OCI-LY1 (cell line): ENCODE measurements around the gene GPN2.

Source experiments
- H2AFZ ChIP-seq: fragments of 200-600 bp; sonication (generic), shearing (Covaris generic); 2 replicates; pipeline ENCODE4 v1.6.0; 2014; ENCODE audit warnings: antibody characterized with exemption, mild to moderate bottlenecking, low read length
- H3F3A ChIP-seq: fragments of 200-600 bp; sonication (generic), shearing (Covaris generic); 2 replicates; pipeline ENCODE4 v1.6.0; 2014; ENCODE audit warnings: mild to moderate bottlenecking, antibody characterized with exemption, low read length, moderate library complexity; ENCODE audit not compliant: insufficient read depth
- H3K27ac ChIP-seq: fragments of 200-600 bp; sonication (generic); 2 replicates; pipeline ENCODE4 v1.5.1; 2014; ENCODE audit warnings: low read length, mixed run types, mild to moderate bottlenecking, low read depth; ENCODE audit not compliant: poor library complexity, severe bottlenecking
- H3K27me3 ChIP-seq: fragments of 200-600 bp; sonication (generic); 2 replicates; pipeline ENCODE4 v1.6.0; 2014; ENCODE audit warnings: antibody characterized with exemption, mild to moderate bottlenecking, low read length, moderate library complexity; ENCODE audit not compliant: insufficient read depth
- H3K36me3 ChIP-seq: fragments of 200-600 bp; sonication (generic); 2 replicates; pipeline ENCODE4 v1.6.1; 2014; ENCODE audit warnings: mild to moderate bottlenecking, antibody characterized with exemption, low read length, moderate library complexity, mixed read lengths; ENCODE audit not compliant: insufficient read depth
- H3K4me1 ChIP-seq: fragments of 200-600 bp; sonication (generic); 2 replicates; pipeline ENCODE4 v1.5.1; 2014; ENCODE audit warnings: mild to moderate bottlenecking, low read length, moderate library complexity; ENCODE audit not compliant: insufficient read depth, severe bottlenecking
- H3K4me2 ChIP-seq: fragments of 200-600 bp; sonication (generic), shearing (Covaris generic); 2 replicates; pipeline ENCODE4 v1.6.1; 2014; ENCODE audit warnings: low read length
- H3K4me3 ChIP-seq: fragments of 200-600 bp; sonication (generic); 2 replicates; pipeline ENCODE4 v1.5.1; 2014; ENCODE audit warnings: low read length, low read depth, mild to moderate bottlenecking, mixed read lengths; ENCODE audit not compliant: poor library complexity, severe bottlenecking
- H3K79me2 ChIP-seq: fragments of 200-600 bp; shearing (Covaris generic); 2 replicates; pipeline ENCODE4 v1.6.1; 2016; ENCODE audit warnings: mixed run types, low read length, mixed read lengths; ENCODE audit not compliant: insufficient read depth
- H3K9ac ChIP-seq: fragments of 200-600 bp; sonication (generic), shearing (Covaris generic); 2 replicates; pipeline ENCODE4 v1.6.1; 2014; ENCODE audit warnings: mild to moderate bottlenecking, low read length, mixed read lengths
- H3K9me2 ChIP-seq: fragments of 200-600 bp; sonication (generic), shearing (Covaris generic); 2 replicates; pipeline ENCODE4 v1.6.1; 2014; ENCODE audit warnings: low read depth, mild to moderate bottlenecking, low read length, mixed read lengths
- H3K9me3 ChIP-seq: fragments of 200-600 bp; shearing (Covaris generic); 2 replicates; pipeline ENCODE4 v1.6.1; 2014; ENCODE audit warnings: low read length, mixed read lengths
- H4K20me1 ChIP-seq: fragments of 200-600 bp; sonication (generic), shearing (Covaris generic); 2 replicates; pipeline ENCODE4 v1.6.0; 2016; ENCODE audit warnings: mild to moderate bottlenecking, low read length; ENCODE audit not compliant: insufficient read depth
- EZH2 ChIP-seq: fragments of 200-600 bp; sonication (generic), shearing (Covaris generic); IDR thresholded peaks from 2 replicates; pipeline ENCODE4 v1.8.0; 2017; ENCODE audit warnings: borderline replicate concordance, mixed run types, mild to moderate bottlenecking, antibody characterized with exemption, low read length, moderate library complexity, mixed read lengths
- TF ChIP-seq, protein P1 (sequence below): fragments of 200-600 bp; sonication (generic), shearing (Covaris generic); IDR thresholded peaks from 2 replicates; pipeline ENCODE4 v1.5.1; 2017; ENCODE audit warnings: mild to moderate bottlenecking, antibody characterized with exemption, low read length, moderate library complexity, mixed read lengths

GPN2 gene

DNA sequence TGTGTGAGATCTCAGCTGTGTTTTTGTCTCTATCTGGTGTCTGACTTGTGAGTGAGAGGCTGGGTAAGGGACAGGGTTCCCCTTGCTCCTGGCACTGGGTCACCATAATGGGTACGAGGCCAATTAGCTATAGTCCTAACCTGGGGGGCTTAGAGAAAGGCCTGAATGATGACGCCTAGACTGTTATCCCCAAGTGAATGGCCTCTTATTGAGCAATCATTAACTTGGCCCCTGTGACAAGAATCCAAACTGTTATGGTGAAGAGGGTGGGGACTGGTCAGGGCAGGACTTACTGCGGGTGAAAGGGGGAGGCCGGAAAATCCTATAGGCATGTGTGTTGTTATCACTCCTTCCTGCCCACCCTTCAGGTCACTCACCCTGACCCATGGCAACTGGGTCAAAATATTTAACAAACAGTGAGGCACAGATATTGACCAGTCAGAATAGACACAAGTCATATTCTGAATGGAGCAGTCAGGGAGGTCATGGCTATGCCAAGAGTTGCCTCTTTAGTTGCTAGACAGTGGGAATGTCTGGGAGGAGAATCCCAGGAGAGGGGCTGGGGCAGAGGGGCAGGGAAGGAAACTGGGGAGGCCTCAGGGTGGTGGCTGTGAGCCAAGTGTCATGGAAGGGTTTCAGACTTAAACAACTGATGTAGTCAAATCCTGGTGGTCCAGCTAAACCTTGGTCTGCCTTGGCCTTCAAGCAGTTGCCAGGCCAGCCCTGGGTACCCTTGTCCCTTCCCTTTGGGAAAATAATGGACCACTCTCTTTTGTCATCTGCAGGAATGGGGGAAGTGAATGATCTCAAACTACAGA is 20.5 kb upstream of the GPN2 start:
- Histone ChIP-seq H3K9me3 (no peaks in the 10 kb centered on the region), H3K79me2 (no peaks in the 10 kb centered on the region), H3K4me2 (no peak overlapping the region), H3K36me3 (no peaks in the 10 kb centered on the region), H3F3A (no peaks in the 10 kb centered on the region), H3K9ac (no peak overlapping the region), H3K4me3 (no peak overlapping the region), H3K27me3 (peaks cover 3% of the 10 kb centered on the region; the same call in 1 of the 2 replicates), H3K4me1 (no peaks in the 10 kb centered on the region), H4K20me1 (no peaks in the 10 kb centered on the region), H3K27ac (no peak overlapping the region), H2AFZ (no peak overlapping the region), H3K9me2 (no peaks in the 10 kb centered on the region)
- TF ChIP-seq, protein P1, sequence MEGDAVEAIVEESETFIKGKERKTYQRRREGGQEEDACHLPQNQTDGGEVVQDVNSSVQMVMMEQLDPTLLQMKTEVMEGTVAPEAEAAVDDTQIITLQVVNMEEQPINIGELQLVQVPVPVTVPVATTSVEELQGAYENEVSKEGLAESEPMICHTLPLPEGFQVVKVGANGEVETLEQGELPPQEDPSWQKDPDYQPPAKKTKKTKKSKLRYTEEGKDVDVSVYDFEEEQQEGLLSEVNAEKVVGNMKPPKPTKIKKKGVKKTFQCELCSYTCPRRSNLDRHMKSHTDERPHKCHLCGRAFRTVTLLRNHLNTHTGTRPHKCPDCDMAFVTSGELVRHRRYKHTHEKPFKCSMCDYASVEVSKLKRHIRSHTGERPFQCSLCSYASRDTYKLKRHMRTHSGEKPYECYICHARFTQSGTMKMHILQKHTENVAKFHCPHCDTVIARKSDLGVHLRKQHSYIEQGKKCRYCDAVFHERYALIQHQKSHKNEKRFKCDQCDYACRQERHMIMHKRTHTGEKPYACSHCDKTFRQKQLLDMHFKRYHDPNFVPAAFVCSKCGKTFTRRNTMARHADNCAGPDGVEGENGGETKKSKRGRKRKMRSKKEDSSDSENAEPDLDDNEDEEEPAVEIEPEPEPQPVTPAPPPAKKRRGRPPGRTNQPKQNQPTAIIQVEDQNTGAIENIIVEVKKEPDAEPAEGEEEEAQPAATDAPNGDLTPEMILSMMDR: no peak
- no peak for TF ChIP-seq EZH2

GRCh38 chr1:26909951-26910342 is 19.9 kb upstream of the GPN2 start:
- no peaks in the 10 kb centered on the region for H3K9me3 ChIP-seq
- H3K4me3 ChIP-seq: no peak overlapping the region
- H3K9ac ChIP-seq: no peak overlapping the region
- TF ChIP-seq EZH2: no peak
- TF ChIP-seq, protein P1: no peak
- no peak overlapping the region for H3K4me2 ChIP-seq
- no peaks in the 10 kb centered on the region for H3K9me2 ChIP-seq
- no peaks in the 10 kb centered on the region for H3F3A ChIP-seq
- no peaks in the 10 kb centered on the region for H3K4me1 ChIP-seq
- H3K79me2 ChIP-seq: no peaks in the 10 kb centered on the region
- H4K20me1 ChIP-seq: no peaks in the 10 kb centered on the region
- no peak overlapping the region for H3K27ac ChIP-seq
- peaks cover 3% of the 10 kb centered on the region; the same call in 1 of the 2 replicates for H3K27me3 ChIP-seq
- no peak overlapping the region for H2AFZ ChIP-seq
- H3K36me3 ChIP-seq: no peaks in the 10 kb centered on the region

GRCh38 chr1:26907071-26907917 is 17.2 kb upstream of the GPN2 start:
- no peaks in the 10 kb centered on the region for H3K9me2 ChIP-seq
- H3F3A ChIP-seq: no peaks in the 10 kb centered on the region
- H2AFZ ChIP-seq: no peak overlapping the region
- H3K27ac ChIP-seq: no peak overlapping the region
- H4K20me1 ChIP-seq: no peaks in the 10 kb centered on the region
- H3K36me3 ChIP-seq: no peaks in the 10 kb centered on the region
- no peaks in the 10 kb centered on the region for H3K79me2 ChIP-seq
- H3K27me3 ChIP-seq: peaks cover 3% of the 10 kb centered on the region; the same call in 1 of the 2 replicates
- H3K9ac ChIP-seq: no peak overlapping the region
- TF ChIP-seq, protein P1: no peak
- TF ChIP-seq EZH2: no peak
- no peaks in the 10 kb centered on the region for H3K4me1 ChIP-seq
- H3K4me2 ChIP-seq: no peak overlapping the region
- no peaks in the 10 kb centered on the region for H3K9me3 ChIP-seq
- no peak overlapping the region for H3K4me3 ChIP-seq
